Mesendoderm (in vitro differentiated cells): ENCODE results near the gene ARMC9.
"Not testable (repeated sequence)": the region's sequence is repeated elsewhere in the genome, so short reads cannot be mapped to it uniquely, and the experiment has no call there.

Experiments
- DNase-seq: peaks from one replicate; pipeline ENCODE4 v3.0.0; 2013
- H2AK5ac ChIP-seq: 2 replicates; pipeline ENCODE4 v1.6.1; 2013; ENCODE audit warnings: low read length, inconsistent platforms
- H2BK120ac ChIP-seq: 2 replicates; pipeline ENCODE4 v1.6.1; 2013; ENCODE audit warnings: low read depth, mild to moderate bottlenecking, low read length, moderate library complexity, mixed read lengths
- H2BK15ac ChIP-seq: replicated peaks from 2 replicates; pipeline ENCODE4 v1.6.1; 2013; ENCODE audit warnings: low read depth, mild to moderate bottlenecking, moderate library complexity
- H2BK5ac ChIP-seq: 2 replicates; pipeline ENCODE4 v1.6.1; 2013; ENCODE audit warnings: low read length, inconsistent platforms
- H3K18ac ChIP-seq: 2 replicates; pipeline ENCODE4 v1.6.1; 2013; ENCODE audit warnings: mild to moderate bottlenecking, low read length, mixed read lengths
- H3K23ac ChIP-seq: one replicate; pipeline ENCODE4 v1.6.1; 2013; ENCODE audit warnings: low read length
- H3K27ac ChIP-seq: 2 replicates; pipeline ENCODE4 v1.5.1; 2013; ENCODE audit warnings: low read depth, mild to moderate bottlenecking, inconsistent platforms, low read length, moderate library complexity
- H3K27me3 ChIP-seq: 2 replicates; pipeline ENCODE4 v1.6.1; 2013; ENCODE audit warnings: low read length, control low read depth, mild to moderate bottlenecking, inconsistent platforms; ENCODE audit not compliant: insufficient read depth, poor library complexity
- H3K36me3 ChIP-seq: 2 replicates; pipeline ENCODE4 v1.6.1; 2013; ENCODE audit warnings: low read length, inconsistent platforms; ENCODE audit not compliant: control insufficient read depth, insufficient read depth
- H3K4ac ChIP-seq: one replicate; pipeline ENCODE4 v1.6.1; 2013; ENCODE audit warnings: low read depth, mild to moderate bottlenecking, low read length, moderate library complexity
- H3K4me1 ChIP-seq: 2 replicates; pipeline ENCODE4 v1.6.1; 2013; ENCODE audit warnings: low read depth, low read length, inconsistent platforms; ENCODE audit not compliant: control insufficient read depth
- H3K4me2 ChIP-seq: 2 replicates; pipeline ENCODE4 v1.6.1; 2013; ENCODE audit warnings: low read length
- H3K4me3 ChIP-seq: 2 replicates; pipeline ENCODE4 v1.5.1; 2013; ENCODE audit warnings: mild to moderate bottlenecking, low read length
- H3K56ac ChIP-seq: one replicate; pipeline ENCODE4 v1.6.1; 2013; ENCODE audit warnings: low read length
- H3K79me1 ChIP-seq: 2 replicates; pipeline ENCODE4 v1.6.1; 2013; ENCODE audit warnings: low read length, inconsistent platforms
- H3K79me2 ChIP-seq: 2 replicates; pipeline ENCODE4 v1.6.1; 2013; ENCODE audit warnings: mild to moderate bottlenecking, low read length; ENCODE audit not compliant: control insufficient read depth, insufficient read depth
- H3K9ac ChIP-seq: 2 replicates; pipeline ENCODE4 v1.6.1; 2013; ENCODE audit warnings: low read length, inconsistent platforms
- H4K5ac ChIP-seq: one replicate; pipeline ENCODE4 v1.6.1; 2013; ENCODE audit warnings: low read length
- H4K8ac ChIP-seq: one replicate; pipeline ENCODE4 v1.6.1; 2013; ENCODE audit warnings: low read depth, mild to moderate bottlenecking, control low read depth, low read length, moderate library complexity
- WGBS: extraction: QIAGEN DNeasy Blood & Tissue Kit; methylation state at CpG from one replicate; pipeline ENCODE4 v1.1.7; 2013; ENCODE audit warnings: low lambda C conversion rate, missing lambda C conversion rate; ENCODE audit not compliant: insufficient coverage; ENCODE audit errors: extremely low coverage; 5-methylcytosine and 5-hydroxymethylcytosine counted together

The ARMC9 gene

GRCh38 chr2:231407686-231408085 is 209.3 kb downstream of the ARMC9 start:
- not testable (repeated sequence) for H3K4me1 ChIP-seq, H3K23ac ChIP-seq, H3K27ac ChIP-seq, H3K36me3 ChIP-seq, H3K27me3 ChIP-seq, H4K5ac ChIP-seq, H2BK5ac ChIP-seq, H3K56ac ChIP-seq, H3K4me3 ChIP-seq, H3K79me1 ChIP-seq, H2AK5ac ChIP-seq, H3K79me2 ChIP-seq, DNase-seq, H3K9ac ChIP-seq, H3K18ac ChIP-seq, H4K8ac ChIP-seq, H3K4me2 ChIP-seq, H3K4ac ChIP-seq, H2BK120ac ChIP-seq, H2BK15ac ChIP-seq
- no CpG with 5 or more reads among the region's 5 CpGs for WGBS

GRCh38 chr2:231408304-231408703 is 209.9 kb downstream of the ARMC9 start:
- H3K56ac ChIP-seq, H2AK5ac ChIP-seq, H3K4me3 ChIP-seq, H2BK120ac ChIP-seq, H2BK5ac ChIP-seq, H3K4me2 ChIP-seq, DNase-seq, H4K5ac ChIP-seq, H3K18ac ChIP-seq, H3K79me2 ChIP-seq, H2BK15ac ChIP-seq, H3K4ac ChIP-seq, H3K27me3 ChIP-seq, H4K8ac ChIP-seq, H3K79me1 ChIP-seq, H3K4me1 ChIP-seq, H3K23ac ChIP-seq, H3K36me3 ChIP-seq, H3K27ac ChIP-seq, H3K9ac ChIP-seq: not testable (repeated sequence)
- WGBS, result no CpG with 5 or more reads among the region's 9 CpGs

GRCh38 chr2:231409776-231410175 is 211.3 kb downstream of the ARMC9 start:
- no peak for DNase-seq
- H3K4ac ChIP-seq, result no peak overlapping the region
- no peak overlapping the region for H2BK15ac ChIP-seq
- no CpG with 5 or more reads among the region's 5 CpGs for WGBS
- no peak overlapping the region for H2AK5ac ChIP-seq
- H3K4me3 ChIP-seq, result no peak overlapping the region
- no peak overlapping the region for H4K8ac ChIP-seq
- no peak overlapping the region for H2BK120ac ChIP-seq
- no peak overlapping the region for H3K9ac ChIP-seq
- no peak overlapping the region for H4K5ac ChIP-seq
- H2BK5ac ChIP-seq, result no peak overlapping the region
- peaks cover 9% of the 10 kb centered on the region for H3K4me1 ChIP-seq
- no peaks in the 10 kb centered on the region for H3K79me1 ChIP-seq
- no peak overlapping the region for H3K23ac ChIP-seq
- no peaks in the 10 kb centered on the region for H3K36me3 ChIP-seq
- H3K27me3 ChIP-seq, result no peaks in the 10 kb centered on the region
- H3K56ac ChIP-seq, result no peak overlapping the region
- H3K18ac ChIP-seq, result peak overlapping the region; percentile 30
- H3K27ac ChIP-seq, result no peak overlapping the region
- no peaks in the 10 kb centered on the region for H3K79me2 ChIP-seq
- no peak overlapping the region for H3K4me2 ChIP-seq

GRCh38 chr2:231410293-231411004 is 212.0 kb downstream of the ARMC9 start:
- H3K79me2 ChIP-seq, result no peaks in the 10 kb centered on the region
- H3K9ac ChIP-seq, result no peak overlapping the region
- no peaks in the 10 kb centered on the region for H3K27me3 ChIP-seq
- no peak overlapping the region for H2BK15ac ChIP-seq
- no peak overlapping the region for H3K4ac ChIP-seq
- H3K23ac ChIP-seq, result no peak overlapping the region
- peak overlapping the region; percentile 34 for H3K56ac ChIP-seq
- no peak overlapping the region for H3K4me3 ChIP-seq
- no peak overlapping the region for H2AK5ac ChIP-seq
- no peak overlapping the region for H3K18ac ChIP-seq
- no peak overlapping the region for H4K5ac ChIP-seq
- no peak overlapping the region for H4K8ac ChIP-seq
- H3K4me2 ChIP-seq, result no peak overlapping the region
- DNase-seq, result peak; percentile 73
- peak overlapping the region; percentile 42 for H3K27ac ChIP-seq
- H3K79me1 ChIP-seq, result no peaks in the 10 kb centered on the region
- H3K36me3 ChIP-seq, result no peaks in the 10 kb centered on the region
- no peak overlapping the region for H2BK5ac ChIP-seq
- no CpG with 5 or more reads among the region's 6 CpGs for WGBS
- H3K4me1 ChIP-seq, result peaks cover 9% of the 10 kb centered on the region
- H2BK120ac ChIP-seq, result no peak overlapping the region

- Histone ChIP-seq H3K27me3 (no peaks in the 10 kb centered on the region), H3K79me1 (no peaks in the 10 kb centered on the region), H3K36me3 (no peaks in the 10 kb centered on the region), H3K4me1 (peaks cover 9% of the 10 kb centered on the region), H3K4me2 (no peak overlapping the region), H2BK120ac (no peak overlapping the region), H2BK15ac (no peak overlapping the region), H3K18ac (no peak overlapping the region), H4K5ac (no peak overlapping the region), H4K8ac (no peak overlapping the region), H3K56ac (peak overlapping the region; percentile 34), H3K9ac (no peak overlapping the region), H3K23ac (no peak overlapping the region), H3K4ac (no peak overlapping the region), H2BK5ac (no peak overlapping the region), H3K27ac (peak overlapping the region; percentile 42), H3K4me3 (no peak overlapping the region), H3K79me2 (no peaks in the 10 kb centered on the region), H2AK5ac (no peak overlapping the region)
- peak; percentile 67 for DNase-seq
- WGBS, result no CpG with 5 or more reads among the region's 3 CpGs
These were observed 212.8 kb downstream of the ARMC9 start for GRCh38 chr2:231411237-231411636.
